ENCODE results near the gene TMEM203. TPM values are rescaled to one million over a fixed set of nuclear protein-coding genes. Genes with fewer than 3 reads are reported as not detected.

TMEM203 gene
- total RNA-seq, 4 donors from 2014 or later, result 19.4 to 29.6 (median 25.4) TPM

- TF ChIP-seq POLR2A (IDR thresholded peaks at IDR 0.05), result no peak
- no peak for TF ChIP-seq CTCF (IDR thresholded peaks at IDR 0.05)
- Histone ChIP-seq H3K27ac (no peak overlapping the region), H3K9me3 (no peaks in the 10 kb centered on the region), H3K4me1 (peaks cover 30 to 60% (median 42%) of the 10 kb centered on the region in 3 donors), H3K27me3 (peaks cover 44 to 100% (median 68%) of the 10 kb centered on the region in 4 donors), H3K36me3 (no peaks in the 10 kb centered on the region), H3K4me3 (no peak overlapping the region)
- intact Hi-C loops (cut with DNase I), result no loop called here
- 68 to 73% methylated on average over 8 to 9 of the region's 22 CpGs for WGBS, 2 donors
- DNase-seq, result no peak
Observed at GRCh38 chr9:137166380-137167229, 38.8 kb downstream of the TMEM203 start.

GRCh38 chr9:137165250-137165836 lies 40.1 kb downstream of the TMEM203 start:
- Histone ChIP-seq H3K4me1 (peaks cover 31 to 66% (median 42%) of the 10 kb centered on the region in 3 donors), H3K27me3 (peaks cover 48 to 100% (median 74%) of the 10 kb centered on the region in 4 donors), H3K4me3 (no peak overlapping the region), H3K27ac (no peak overlapping the region), H3K36me3 (no peaks in the 10 kb centered on the region), H3K9me3 (no peaks in the 10 kb centered on the region)
- WGBS, 2 donors, result 78 to 83% methylated on average over 23 to 25 of the region's 32 CpGs
- no peak for DNase-seq
- intact Hi-C loops (cut with DNase I), result no loop called here
- no peak for TF ChIP-seq POLR2A (IDR thresholded peaks at IDR 0.05)
- TF ChIP-seq CTCF (IDR thresholded peaks at IDR 0.05), result no peak

GRCh38 chr9:137164370-137165249 lies 40.8 kb downstream of the TMEM203 start:
- H3K36me3 ChIP-seq, result no peaks in the 10 kb centered on the region
- no peak for DNase-seq
- H3K4me3 ChIP-seq, result no peak overlapping the region
- H3K27ac ChIP-seq, result no peak overlapping the region
- peaks cover 44 to 100% (median 69%) of the 10 kb centered on the region in 4 donors for H3K27me3 ChIP-seq
- peaks cover 31 to 59% (median 36%) of the 10 kb centered on the region in 3 donors for H3K4me1 ChIP-seq
- no peaks in the 10 kb centered on the region for H3K9me3 ChIP-seq
- intact Hi-C loops (cut with DNase I), result no loop called here
- WGBS, 2 donors, result 69 to 72% methylated on average over 5 to 22 of the region's 34 CpGs
- TF ChIP-seq CTCF (IDR thresholded peaks at IDR 0.05) (no peak), POLR2A (IDR thresholded peaks at IDR 0.05) (no peak)

- TF ChIP-seq POLR2A (IDR thresholded peaks at IDR 0.05), result no peak
- H3K4me1 ChIP-seq, result peaks cover 29 to 51% (median 31%) of the 10 kb centered on the region in 3 donors
- intact Hi-C loops (cut with DNase I), result no loop called here
- DNase-seq, result no peak
- H3K9me3 ChIP-seq, result no peaks in the 10 kb centered on the region
- 60% methylated on average over 1 of the region's 22 CpGs; no CpG with 5 or more reads in 1 of the 2 donors for WGBS, 2 donors
- H3K27ac ChIP-seq, result no peak overlapping the region
- H3K4me3 ChIP-seq, result no peak overlapping the region
- H3K36me3 ChIP-seq, result no peaks in the 10 kb centered on the region
- peaks cover 44 to 100% (median 73%) of the 10 kb centered on the region in 4 donors for H3K27me3 ChIP-seq
Observed at GRCh38 chr9:137163805-137164204, 41.6 kb downstream of the TMEM203 start.

- peaks cover 24 to 46% (median 28%) of the 10 kb centered on the region in 3 donors for H3K4me1 ChIP-seq
- TF ChIP-seq POLR2A (IDR thresholded peaks at IDR 0.05) (no peak), CTCF (IDR thresholded peaks at IDR 0.05) (no peak)
- peak overlapping the region in 3 of 4 donors; percentile 22 to 60 (median 39) for H3K4me3 ChIP-seq
- no peak overlapping the region for H3K27ac ChIP-seq
- peaks cover 41 to 100% (median 75%) of the 10 kb centered on the region in 4 donors for H3K27me3 ChIP-seq
- intact Hi-C loops (cut with DNase I), result no loop called here
- no peaks in the 10 kb centered on the region for H3K9me3 ChIP-seq
- no peaks in the 10 kb centered on the region for H3K36me3 ChIP-seq
- WGBS, 2 donors, result 50% methylated on average over 4 of the region's 26 CpGs; no CpG with 5 or more reads in 1 of the 2 donors
- DNase-seq, result no peak
Observed at GRCh38 chr9:137163365-137163715, 42.1 kb downstream of the TMEM203 start.
